Smooth muscle cell (in vitro differentiated cells): ENCODE results near the gene TRAPPC2L. TPM values are rescaled to one million over a fixed set of nuclear protein-coding genes. Genes with fewer than 3 reads are reported as not detected.

Experiments
- DNase-seq: peaks from one replicate; lab custom pipeline; 2025; ENCODE audit not compliant: unreplicated experiment; lab: John Stamatoyannopoulos, UW
- H2AFZ ChIP-seq: fragments of 200-600 bp; sonication (generic); 2 replicates; pipeline ENCODE4 v1.6.0; 2016; ENCODE audit warnings: antibody characterized with exemption, low read depth, mild to moderate bottlenecking
- H3F3A ChIP-seq: fragments of 200-600 bp; sonication (generic); 2 replicates; pipeline ENCODE4 v1.6.0; 2017; ENCODE audit warnings: antibody characterized with exemption, low read depth
- H3K27ac ChIP-seq: fragments of 200-600 bp; sonication (generic); 2 replicates; pipeline ENCODE4 v1.5.1; 2016; ENCODE audit warnings: low read depth, mild to moderate bottlenecking
- H3K27me3 ChIP-seq: fragments of 200-600 bp; sonication (generic); 2 replicates; pipeline ENCODE4 v1.6.1; 2016; ENCODE audit warnings: low read depth, mild to moderate bottlenecking
- H3K36me3 ChIP-seq: fragments of 200-600 bp; sonication (generic); 2 replicates; pipeline ENCODE4 v1.5.1; 2016; ENCODE audit warnings: low read depth
- H3K4me1 ChIP-seq: fragments of 200-600 bp; sonication (generic); 2 replicates; pipeline ENCODE4 v1.5.1; 2016; ENCODE audit warnings: low read depth
- H3K4me2 ChIP-seq: fragments of 200-600 bp; sonication (generic); 2 replicates; pipeline ENCODE4 v1.6.0; 2016; ENCODE audit warnings: mild to moderate bottlenecking
- H3K4me3 ChIP-seq: fragments of 200-600 bp; sonication (generic); 2 replicates; pipeline ENCODE4 v1.5.1; 2016; ENCODE audit warnings: mild to moderate bottlenecking
- H3K79me2 ChIP-seq: fragments of 200-600 bp; sonication (generic); 2 replicates; pipeline ENCODE4 v1.6.0; 2016; ENCODE audit warnings: low read depth, mild to moderate bottlenecking
- H3K9ac ChIP-seq: fragments of 200-600 bp; sonication (generic); 2 replicates; pipeline ENCODE4 v1.6.0; 2016; ENCODE audit warnings: low read depth
- H3K9me3 ChIP-seq: fragments of 200-600 bp; sonication (generic); replicated peaks from 2 replicates; pipeline ENCODE4 v1.5.1; 2016; ENCODE audit warnings: low read depth
- H4K20me1 ChIP-seq: fragments of 200-600 bp; sonication (generic); 2 replicates; pipeline ENCODE4 v1.6.0; 2016; ENCODE audit warnings: low read depth
- CTCF ChIP-seq: fragments of 200-600 bp; sonication (generic); IDR thresholded peaks from 2 replicates; pipeline ENCODE4 v1.5.1; 2017; ENCODE audit warnings: borderline replicate concordance, mild to moderate bottlenecking, antibody characterized with exemption; ENCODE audit not compliant: insufficient read depth, poor library complexity, severe bottlenecking
- WGBS: methylation state at CpG from one replicate; pipeline ENCODE4 v1.1.7; 2016; ENCODE audit warnings: low lambda C conversion rate; 5-methylcytosine and 5-hydroxymethylcytosine counted together
- polyA plus RNA-seq: library from polyadenylated mRNA; unstranded; fragments of >200 nt; fragmentation: Nextera tagmentation; extraction: Ambion mirVana; gene quantifications from 2 replicates; pipeline ENCODE4 v1.2.1, GENCODE V29; 2016
- total RNA-seq: library from RNA; depleted of rRNA; stranded (reverse); fragments of >200 nt; gene quantifications from 2 replicates; pipeline ENCODE4 v1.2.3, GENCODE V29; 2014

TRAPPC2L gene
- total and polyA plus RNA-seq, 2 experiments from 2014 or later = 17.9 to 125 TPM

- Histone ChIP-seq H3K79me2 (no peaks in the 10 kb centered on the region), H3K9ac (no peak overlapping the region), H3K4me1 (no peaks in the 10 kb centered on the region), H3K27me3 (no peaks in the 10 kb centered on the region), H3F3A (no peaks in the 10 kb centered on the region), H3K4me3 (no peak overlapping the region), H3K36me3 (no peaks in the 10 kb centered on the region), H3K9me3 (no peaks in the 10 kb centered on the region), H2AFZ (no peak overlapping the region), H3K4me2 (no peak overlapping the region), H3K27ac (no peak overlapping the region), H4K20me1 (no peaks in the 10 kb centered on the region)
- no peak for DNase-seq
- 91% methylated on average over 41 of the region's 41 CpGs for WGBS
- TF ChIP-seq CTCF = no peak
Observed at GRCh38 chr16:88899901-88900661, 43.2 kb downstream of the TRAPPC2L start.

GRCh38 chr16:88900662-88901052 lies 43.7 kb downstream of the TRAPPC2L start:
- no peak for DNase-seq
- H3K4me2 ChIP-seq = no peak overlapping the region
- H3K4me1 ChIP-seq = no peaks in the 10 kb centered on the region
- no peaks in the 10 kb centered on the region for H3K27me3 ChIP-seq
- no peak overlapping the region for H3K4me3 ChIP-seq
- H2AFZ ChIP-seq = no peak overlapping the region
- no peak for TF ChIP-seq CTCF
- no peaks in the 10 kb centered on the region for H4K20me1 ChIP-seq
- H3K36me3 ChIP-seq = no peaks in the 10 kb centered on the region
- H3K79me2 ChIP-seq = no peaks in the 10 kb centered on the region
- H3F3A ChIP-seq = no peaks in the 10 kb centered on the region
- 90% methylated on average over 12 of the region's 12 CpGs for WGBS
- H3K27ac ChIP-seq = no peak overlapping the region
- H3K9me3 ChIP-seq = no peaks in the 10 kb centered on the region
- no peak overlapping the region for H3K9ac ChIP-seq

GRCh38 chr16:88901718-88902337 lies 44.9 kb downstream of the TRAPPC2L start:
- no peak overlapping the region for H3K9ac ChIP-seq
- H3K4me1 ChIP-seq = no peaks in the 10 kb centered on the region
- H3K79me2 ChIP-seq = no peaks in the 10 kb centered on the region
- H2AFZ ChIP-seq = no peak overlapping the region
- DNase-seq = no peak
- no peaks in the 10 kb centered on the region for H3K9me3 ChIP-seq
- no peaks in the 10 kb centered on the region for H3K27me3 ChIP-seq
- no peaks in the 10 kb centered on the region for H3F3A ChIP-seq
- 78% methylated on average over 26 of the region's 26 CpGs for whole genome bisulfite sequencing
- no peak for TF ChIP-seq CTCF
- H3K4me3 ChIP-seq = no peak overlapping the region
- no peak overlapping the region for H3K27ac ChIP-seq
- no peaks in the 10 kb centered on the region for H4K20me1 ChIP-seq
- H3K36me3 ChIP-seq = no peaks in the 10 kb centered on the region
- H3K4me2 ChIP-seq = no peak overlapping the region
